22Rv1 (cell line): ENCODE data around the gene HDGFL3.

ENCODE experiments used
- H3K27ac ChIP-seq: fragments of 450-650 bp; 2 replicates; pipeline ENCODE4 v1.5.1; 2017
- CTCF ChIP-seq: fragments of 450-650 bp; IDR thresholded peaks from 2 replicates; pipeline ENCODE4 v1.5.1; 2017; ENCODE audit warnings: mild to moderate bottlenecking
- ZFX ChIP-seq: fragments of 450-650 bp; IDR thresholded peaks from 2 replicates; pipeline ENCODE4 v1.6.1; 2017; ENCODE audit warnings: antibody characterized with exemption, borderline replicate concordance

Gene HDGFL3

GRCh38 chr15:83111149-83111548, 96.5 kb downstream of the HDGFL3 start:
- TF ChIP-seq ZFX: no peak
- TF ChIP-seq CTCF: no peak

GRCh38 chr15:83110381-83110780, 97.2 kb downstream of the HDGFL3 start:
- no peak for TF ChIP-seq ZFX
- TF ChIP-seq CTCF: no peak
- no peak overlapping the region for H3K27ac ChIP-seq

More at GRCh38 chr15:83111149-83111548, 96.5 kb downstream of the HDGFL3 start:
- H3K27ac ChIP-seq: no peak overlapping the region

DNA sequence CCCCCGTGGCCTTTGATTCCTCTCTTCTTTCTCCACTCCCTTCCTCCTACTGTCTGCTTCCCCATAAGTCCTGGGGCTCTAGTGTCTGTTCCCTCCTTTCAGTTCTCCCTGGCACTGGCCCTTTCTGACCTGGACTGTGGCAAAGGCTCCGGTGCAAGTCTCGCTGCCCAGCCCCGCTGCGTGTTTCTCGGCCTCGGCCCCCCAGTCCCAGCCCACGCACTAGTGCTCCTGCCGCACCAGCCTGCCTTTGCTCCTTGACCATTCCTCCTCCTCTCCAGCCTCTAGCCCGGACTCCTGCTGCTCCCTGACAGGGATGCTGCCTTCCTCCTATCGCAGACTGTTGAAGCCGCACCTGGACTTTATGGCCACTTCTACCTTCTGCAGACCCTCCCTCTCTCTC, 98.1 kb downstream of the HDGFL3 start:
- no peak overlapping the region for H3K27ac ChIP-seq
- TF ChIP-seq ZFX (no peak), CTCF (no peak)

- TF ChIP-seq CTCF (no peak), ZFX (no peak)
- H3K27ac ChIP-seq: no peak overlapping the region
Observed at GRCh38 chr15:83108266-83109219, 99.1 kb downstream of the HDGFL3 start.

DNA sequence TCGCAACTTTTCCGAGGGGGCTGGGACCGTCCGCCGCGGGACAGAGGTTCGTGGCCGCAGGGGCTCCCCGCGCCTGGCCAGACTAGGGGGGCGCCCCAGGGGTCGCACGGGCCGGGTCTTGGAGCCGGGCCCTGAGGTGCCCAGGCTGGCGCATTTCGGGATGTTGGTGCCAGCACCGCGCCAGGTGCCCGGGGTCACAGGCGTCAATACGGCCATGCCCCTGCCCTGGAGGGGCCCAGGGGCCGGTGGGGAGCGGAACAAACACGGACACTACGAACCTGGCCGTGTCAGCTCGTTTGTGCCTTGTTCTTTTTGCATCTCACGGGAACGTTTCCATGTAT, 99.8 kb downstream of the HDGFL3 start:
- H3K27ac ChIP-seq: no peak overlapping the region
- TF ChIP-seq ZFX (no peak), CTCF (no peak)

DNA sequence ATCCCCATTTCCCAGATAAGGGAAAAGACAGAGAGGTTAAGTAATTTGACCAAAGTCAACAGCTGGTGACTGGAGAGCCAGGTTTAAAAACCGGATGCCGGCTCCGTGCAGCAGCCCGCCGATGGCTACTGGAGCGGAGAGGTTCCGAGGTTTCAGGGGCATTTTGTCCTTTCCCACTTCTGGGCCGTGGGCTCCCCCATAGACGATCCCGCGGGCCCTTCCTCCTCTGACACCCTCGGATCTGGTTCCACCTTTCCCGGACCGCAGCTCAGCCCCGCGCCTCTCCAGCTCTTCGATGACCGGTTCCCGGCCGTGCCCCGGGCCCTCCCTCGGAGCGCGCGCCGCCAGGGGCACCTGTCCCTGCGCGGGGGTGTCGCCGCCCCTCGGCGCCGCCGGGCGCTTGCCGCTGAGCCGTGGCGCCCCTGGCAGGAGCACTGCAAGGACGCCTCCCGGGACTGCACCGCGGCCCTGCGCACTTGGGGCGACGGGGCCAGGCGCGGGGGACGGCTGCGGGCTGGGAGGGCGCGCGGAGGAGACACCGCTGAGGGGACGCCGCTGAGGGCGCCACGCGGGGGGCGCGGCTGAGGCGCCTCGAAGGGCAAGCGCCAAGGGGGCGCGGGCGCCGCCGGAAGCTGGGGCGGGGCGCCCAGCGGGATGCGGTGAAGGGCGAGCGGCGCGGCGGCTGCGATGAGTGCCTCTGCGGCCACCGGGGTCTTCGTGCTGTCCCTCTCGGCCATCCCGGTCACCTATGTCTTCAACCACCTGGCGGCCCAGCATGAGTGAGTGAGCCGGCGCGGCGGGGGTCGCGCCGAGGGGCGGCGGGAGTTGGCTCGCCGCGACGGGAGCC, 100.4 kb downstream of the HDGFL3 start, which contains the start of gene TM6SF1:
TSS of gene TM6SF1 (plus strand) at position 652 of the 847 bp plus-strand sequence. CDS start at position 688, 36 bp downstream.
- no peak within 1 kb of the TSS for H3K27ac ChIP-seq

More for the DNA sequence above, 100.4 kb downstream of the HDGFL3 start, which contains the start of gene TM6SF1:
- TF ChIP-seq ZFX (no peak), CTCF (peak; percentile 23; the same call in 1 of the 2 replicates)
